HG03439 (cell line): Measurements from ENCODE around the gene GBA3.

Source experiments
- ATAC-seq: cut with Tn5 transposase; IDR thresholded peaks from one replicate; pipeline ENCODE4 v1.9.1; 2021; ENCODE audit warnings: mild to moderate bottlenecking, moderate library complexity; ENCODE audit not compliant: unreplicated experiment

GBA3 gene

DNA sequence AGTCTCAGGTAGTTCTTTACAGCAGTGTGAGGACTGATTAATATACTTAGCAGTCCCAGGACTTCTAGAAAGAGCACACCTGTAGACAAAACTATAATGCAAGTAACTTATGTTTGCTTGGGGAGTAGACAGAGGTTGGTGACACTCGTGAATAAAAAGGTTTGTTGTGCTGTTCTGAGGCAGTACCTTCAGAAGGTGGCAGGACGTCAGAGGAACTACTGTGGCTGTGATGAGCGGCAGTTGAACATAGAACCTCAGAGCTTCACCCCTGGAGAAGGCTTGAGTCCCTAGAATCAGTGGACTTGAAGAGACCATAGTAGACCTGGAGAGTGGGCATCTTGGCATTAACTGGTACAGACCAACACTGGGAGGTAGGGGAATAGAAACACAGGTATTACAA, 3.3 kb upstream of the GBA3 start:
- ATAC-seq = no peak

DNA sequence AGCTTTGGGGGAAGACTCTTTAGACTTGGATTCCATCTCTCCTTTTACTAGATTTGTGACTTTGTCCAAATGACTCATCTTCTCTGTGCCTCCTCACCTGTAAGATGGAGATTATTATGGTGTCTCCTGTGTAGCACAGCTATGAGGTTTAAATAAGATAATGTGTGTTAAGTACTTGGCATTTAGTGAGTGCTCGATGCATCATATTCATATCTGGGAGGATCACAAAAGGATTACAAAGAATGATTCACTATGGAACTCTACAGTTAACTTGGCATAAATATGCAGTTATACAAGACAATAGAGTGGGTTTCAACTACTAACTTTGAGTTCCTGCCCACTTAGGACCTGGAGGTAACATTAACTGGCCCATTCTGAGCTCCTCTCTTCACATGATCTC, 2.3 kb downstream of the GBA3 start:
- no peak for ATAC-seq

DNA sequence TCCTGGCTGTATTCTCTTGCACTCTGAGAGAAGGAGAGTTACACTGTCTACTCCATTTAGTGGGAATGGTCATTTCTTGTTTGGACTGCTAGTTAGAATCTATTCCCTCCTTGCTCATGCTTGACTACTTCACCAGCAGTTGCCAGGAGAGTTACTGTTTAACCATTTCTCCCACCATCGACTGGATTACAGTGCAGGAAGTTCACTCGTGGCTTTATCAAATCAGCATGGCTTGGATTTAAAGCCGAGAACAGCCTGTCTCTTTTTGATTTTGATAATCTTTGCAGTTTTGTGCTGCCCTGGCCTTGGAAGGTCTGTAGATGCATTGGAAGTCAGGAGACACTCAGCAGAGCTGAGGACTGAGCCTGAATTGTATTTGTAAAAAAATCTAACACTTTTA, 3.2 kb downstream of the GBA3 start:
- ATAC-seq = no peak

DNA sequence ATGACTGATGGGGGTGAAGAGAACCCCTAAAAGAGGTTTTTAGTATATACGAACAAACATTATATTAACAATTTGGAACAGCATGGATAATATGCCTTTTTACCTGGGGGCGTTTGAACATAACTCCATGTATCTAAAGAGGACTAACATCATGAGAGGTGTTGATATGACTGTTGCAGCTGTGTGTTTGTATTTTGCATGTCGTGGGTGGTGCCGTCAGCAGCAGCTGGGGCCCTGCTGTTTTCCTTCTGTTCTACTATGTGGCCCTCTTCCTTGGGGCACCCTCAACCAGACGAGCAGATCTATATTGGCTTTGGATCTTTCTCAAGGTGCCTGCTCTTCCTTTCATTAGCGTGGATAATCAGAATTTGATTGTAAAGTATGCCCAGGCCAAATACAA, 11.2 kb downstream of the GBA3 start:
- no peak for ATAC-seq

DNA sequence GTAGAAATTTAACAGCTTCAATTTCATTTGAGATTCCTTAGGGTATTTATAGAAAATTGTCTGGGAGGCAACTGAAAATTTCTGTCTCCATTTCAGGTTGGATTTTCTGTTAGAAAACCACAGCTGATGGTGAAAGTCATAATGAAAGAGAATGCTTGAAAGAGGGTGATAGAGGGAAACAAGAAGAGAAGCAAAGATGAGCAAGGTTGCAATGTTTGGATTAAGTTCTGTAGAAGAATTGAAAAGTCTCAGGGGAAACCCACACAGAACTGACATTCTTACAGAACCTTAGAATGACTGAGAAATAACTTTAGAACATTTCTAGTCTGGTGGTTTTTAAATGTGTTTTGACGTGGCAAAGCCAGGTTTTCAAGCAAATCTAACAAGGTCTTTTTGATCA, 14.7 kb downstream of the GBA3 start:
- ATAC-seq = no peak

DNA sequence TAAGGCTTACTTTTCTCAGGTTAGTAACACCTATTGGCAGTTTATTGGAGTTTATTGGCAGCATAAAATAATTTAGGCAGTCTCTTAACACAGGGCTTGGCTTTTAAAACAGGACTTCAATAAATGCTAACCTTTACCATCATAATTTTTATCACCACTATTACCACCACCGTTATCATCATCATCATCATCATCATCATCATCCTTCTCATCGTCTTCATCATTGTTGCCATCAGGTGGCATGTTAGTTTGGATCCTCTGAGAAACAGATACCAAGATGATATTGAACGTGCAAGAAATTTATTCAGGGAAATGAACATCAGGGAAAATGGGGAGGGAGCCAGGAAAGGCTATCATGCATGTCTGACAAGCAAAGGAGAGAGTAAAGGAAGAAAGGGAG, 16.2 kb downstream of the GBA3 start:
- ATAC-seq = no peak

DNA sequence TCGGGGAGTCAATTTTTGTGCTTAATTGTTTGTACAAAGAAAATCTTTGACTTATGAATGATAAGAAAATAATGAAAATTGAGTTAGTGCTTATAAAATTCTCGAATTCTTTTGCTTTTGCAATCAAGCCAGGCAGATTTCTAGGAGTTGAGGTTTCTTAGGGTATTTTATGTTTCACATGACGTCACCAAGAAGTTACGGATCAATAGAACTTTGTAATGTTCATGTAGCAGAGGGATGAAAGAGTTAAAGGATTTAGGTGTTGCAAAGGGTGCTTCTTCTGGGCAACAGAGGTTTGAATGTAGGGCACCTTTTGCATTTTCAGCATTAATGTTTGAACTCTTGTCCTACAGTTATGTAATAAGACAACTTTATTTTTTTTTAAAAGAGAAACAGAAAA, 19.4 kb downstream of the GBA3 start:
- ATAC-seq = no peak

DNA sequence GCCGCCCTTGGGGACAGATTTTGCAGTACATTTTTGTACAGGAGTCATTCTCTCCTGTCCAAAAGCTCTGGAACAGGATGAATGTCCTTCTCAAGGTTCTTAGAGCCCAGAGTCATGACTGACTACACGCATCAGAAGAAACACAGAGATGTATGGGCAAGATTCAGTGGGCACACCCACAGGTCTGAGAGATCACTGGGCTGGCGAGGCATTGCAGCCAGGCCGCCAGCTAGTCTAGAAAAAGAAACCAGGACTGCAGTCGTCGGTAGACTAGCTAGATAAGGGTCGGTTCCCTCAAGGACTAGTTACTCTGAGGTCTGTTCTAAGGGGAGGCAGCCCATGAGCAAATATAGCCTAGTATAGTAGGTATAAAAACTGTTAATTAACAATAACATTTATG, 19.8 kb downstream of the GBA3 start:
- no peak for ATAC-seq

DNA sequence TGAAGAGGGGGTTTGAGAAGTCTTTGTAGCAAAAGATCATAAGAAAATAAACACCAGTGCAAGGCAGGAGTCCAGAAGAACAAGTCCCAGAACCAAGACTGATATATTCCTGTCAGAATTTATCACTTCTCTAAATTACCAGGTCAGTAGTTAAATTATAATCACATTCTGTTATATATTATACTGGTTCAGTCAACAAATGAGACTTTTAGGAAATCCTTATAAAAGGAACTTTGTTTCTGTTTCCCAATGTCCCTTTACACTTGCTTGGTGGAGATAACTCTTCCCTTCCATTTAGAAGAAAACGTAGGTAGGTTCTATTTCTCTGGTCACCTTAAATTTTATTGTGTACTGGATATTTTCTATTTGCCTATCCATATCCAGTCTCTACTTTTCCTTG, 21.1 kb downstream of the GBA3 start:
- ATAC-seq = no peak

DNA sequence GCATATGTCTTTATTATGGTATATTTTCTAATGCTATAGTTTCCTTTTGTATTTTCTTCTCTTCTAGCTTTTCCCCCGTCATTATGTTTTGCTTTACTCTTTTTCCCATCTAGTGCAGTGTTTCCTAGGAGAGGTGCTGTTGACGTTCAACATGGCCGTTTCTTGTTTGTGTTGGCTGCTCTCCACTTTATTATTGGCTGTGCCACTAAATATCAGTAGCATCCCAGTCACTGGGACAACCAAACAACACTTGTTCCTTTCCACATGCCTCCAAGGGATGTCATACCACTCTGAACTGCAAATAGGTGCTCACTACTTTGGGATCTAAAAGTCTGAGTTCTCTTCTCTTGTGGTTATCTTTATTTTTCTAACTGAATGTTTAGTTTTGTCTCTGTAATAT, 26.5 kb downstream of the GBA3 start:
- ATAC-seq = no peak

DNA sequence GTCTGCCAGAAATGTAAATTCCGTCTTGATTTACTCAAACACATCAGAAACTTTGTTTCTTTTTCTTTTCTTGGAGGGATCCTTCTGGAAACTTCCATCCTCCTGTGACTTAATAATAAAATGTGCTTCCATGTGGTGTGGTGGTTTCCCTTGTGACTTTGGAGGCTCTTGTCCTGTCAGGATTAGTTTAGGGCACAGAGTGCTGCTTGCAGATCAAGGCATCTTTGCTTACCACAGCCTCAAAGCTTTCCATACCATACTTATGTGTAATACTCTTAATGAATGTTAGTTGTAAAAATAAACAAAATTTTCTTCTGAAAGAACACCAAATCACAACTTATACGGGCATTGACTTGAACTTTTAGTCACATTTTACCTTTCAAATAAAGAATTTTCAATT, 27.4 kb downstream of the GBA3 start:
- ATAC-seq = no peak

DNA sequence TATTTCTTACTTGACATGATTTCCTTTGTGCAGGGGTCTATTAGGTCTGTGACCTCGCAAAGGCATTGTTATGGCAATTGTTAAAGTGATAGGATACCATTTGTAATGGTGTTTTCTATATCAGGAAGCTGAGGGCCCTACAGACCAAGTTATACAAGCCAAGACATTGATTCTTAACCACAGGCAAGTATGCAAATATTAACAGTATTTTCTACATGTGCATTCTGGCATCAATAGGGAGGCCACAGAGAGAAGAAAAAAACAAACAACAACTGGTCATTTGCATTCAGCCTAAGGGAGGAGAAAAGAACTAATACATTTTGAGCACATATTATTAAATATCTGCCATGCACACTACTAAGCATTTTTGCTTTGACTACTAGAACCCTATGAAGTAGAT, 28.5 kb downstream of the GBA3 start:
- no peak for ATAC-seq

DNA sequence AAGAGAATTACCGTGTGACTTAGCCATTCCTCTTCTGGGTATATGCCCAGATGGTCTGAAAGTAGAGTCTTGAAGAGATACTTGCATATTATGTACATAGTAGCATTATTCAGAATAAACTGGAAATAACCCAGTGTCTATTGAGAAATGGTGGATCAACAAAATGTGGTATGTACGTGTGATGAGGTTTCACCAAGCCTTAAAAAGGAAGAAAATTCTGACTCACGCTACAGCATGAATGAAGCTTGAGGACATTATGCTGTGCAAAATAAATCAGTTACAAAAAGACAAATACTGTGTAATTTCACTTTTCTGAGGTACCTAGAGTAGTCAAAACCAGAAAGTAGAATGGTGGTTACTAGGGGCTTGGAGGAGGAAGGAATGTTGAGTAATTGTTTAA, 37.3 kb downstream of the GBA3 start:
- no peak for ATAC-seq

DNA sequence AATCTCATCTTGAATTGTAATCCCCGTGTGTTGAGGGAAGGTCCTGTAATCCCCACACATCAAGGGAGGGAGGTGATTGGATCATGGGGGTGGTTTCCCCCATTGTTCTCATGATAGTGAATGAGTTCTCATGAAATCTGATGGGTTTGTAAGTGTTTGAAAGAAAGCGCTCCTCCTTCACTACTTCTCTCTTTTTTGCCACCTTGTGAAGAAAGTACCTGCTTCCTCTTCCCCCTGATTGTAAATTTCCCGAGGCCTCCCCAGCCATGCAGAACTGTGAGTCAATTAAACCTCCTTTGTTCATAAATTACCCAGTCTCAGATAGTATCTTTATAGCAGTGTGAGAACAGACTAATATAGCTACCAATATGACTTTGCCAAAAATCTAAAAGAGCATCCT, 41.1 kb downstream of the GBA3 start:
- no peak for ATAC-seq

DNA sequence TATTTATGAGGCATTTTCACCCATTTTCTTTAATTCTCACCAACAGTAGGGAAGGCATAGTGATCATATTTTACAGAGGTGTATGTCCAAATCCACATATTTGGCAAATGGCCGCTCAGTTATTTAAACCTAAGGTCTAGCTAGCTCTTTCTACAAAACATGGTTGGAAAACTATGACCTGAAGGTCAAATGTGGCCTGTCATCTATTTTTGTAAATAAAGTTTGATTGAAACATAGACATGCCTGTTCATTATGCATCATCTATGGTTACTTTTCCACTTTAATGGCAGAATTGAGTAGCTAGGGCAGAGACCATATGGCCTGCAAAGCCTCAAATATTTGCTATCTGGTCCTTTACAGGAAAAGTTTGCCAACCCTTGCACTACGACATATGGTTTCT, 44.2 kb downstream of the GBA3 start:
- no peak for ATAC-seq

DNA sequence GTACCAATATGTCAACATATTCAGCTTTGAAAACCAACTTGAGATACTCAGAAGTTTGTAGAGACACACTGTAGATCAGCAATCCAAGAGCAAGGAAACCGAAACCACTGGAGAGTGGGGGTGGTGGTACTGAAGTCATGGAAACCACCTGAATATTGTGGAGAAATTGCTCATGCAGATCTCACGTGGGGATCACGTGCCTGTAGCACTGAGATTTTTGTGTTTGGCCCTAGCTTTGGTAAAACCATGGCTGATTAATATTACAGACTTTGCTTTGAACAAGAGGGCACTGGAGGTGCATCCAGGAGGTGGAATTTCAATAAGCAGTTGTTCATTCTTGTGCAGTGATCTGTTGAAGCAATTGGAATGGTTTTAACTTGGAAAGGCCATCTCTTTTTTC, 47.2 kb downstream of the GBA3 start:
- ATAC-seq = no peak

DNA sequence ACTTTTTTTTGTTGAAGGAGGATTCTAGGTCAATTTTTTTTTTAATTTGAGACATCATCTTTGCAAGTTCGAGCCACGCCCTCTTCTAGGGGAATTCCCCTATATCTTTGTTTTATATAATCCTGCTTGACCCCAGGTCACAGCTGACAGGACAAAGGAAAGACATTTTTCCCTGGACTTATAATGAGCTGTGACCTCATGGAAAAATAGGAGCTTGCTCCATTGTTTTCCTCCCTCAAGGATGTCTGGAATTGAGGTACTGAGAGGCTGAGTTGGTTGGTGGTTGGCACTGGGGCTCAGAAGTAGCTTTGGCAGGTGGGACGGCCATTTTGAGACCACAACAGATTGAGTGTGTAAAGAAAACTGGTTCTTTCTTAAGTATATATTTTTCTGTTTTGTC, 49.0 kb downstream of the GBA3 start:
- no peak for ATAC-seq

DNA sequence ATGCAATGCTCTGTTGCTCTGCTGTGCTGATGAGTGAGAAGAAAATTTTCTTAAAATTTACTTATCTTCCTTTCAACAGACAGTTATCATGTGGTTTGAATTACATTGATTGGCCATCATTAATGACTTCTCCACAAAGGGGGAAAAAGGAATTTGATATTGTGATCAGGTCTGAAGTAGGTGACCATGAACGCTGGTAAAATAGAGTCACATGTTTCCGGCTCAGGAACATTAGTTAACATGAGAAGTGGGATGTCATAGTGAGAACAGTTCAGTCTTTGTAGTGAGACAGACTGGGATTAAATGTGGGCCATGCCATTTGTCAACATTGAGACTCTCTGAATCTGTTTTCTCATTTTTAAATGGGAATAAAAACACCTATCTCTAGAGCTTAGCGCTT, 50.6 kb downstream of the GBA3 start:
- ATAC-seq = no peak

DNA sequence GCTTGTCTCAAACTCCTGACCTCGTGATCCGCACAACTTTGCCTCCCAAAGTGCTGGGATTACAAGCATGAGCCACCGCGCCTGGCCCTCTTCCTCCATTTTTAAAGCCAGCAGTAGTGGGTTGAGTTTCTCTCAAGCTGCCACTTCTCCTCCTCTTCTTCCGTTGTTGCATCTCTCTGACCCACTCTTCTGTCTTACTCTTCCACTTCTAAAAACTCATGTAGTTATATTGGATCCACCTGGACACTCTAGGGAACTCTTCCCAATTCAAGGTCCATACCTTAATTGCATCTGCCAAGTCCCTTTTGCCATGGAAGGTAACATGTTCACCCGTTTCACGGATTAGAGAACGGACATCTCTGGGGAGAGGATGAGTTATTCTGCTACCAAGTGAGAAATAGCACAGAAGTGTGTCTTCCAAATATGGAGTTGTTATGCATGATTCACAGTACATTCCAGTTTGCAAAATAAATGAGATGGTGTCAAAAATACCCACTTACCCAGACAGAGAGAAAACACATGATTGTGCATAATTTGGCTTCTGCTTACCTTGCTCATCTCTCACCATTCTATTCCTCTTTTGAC, 51.8 kb downstream of the GBA3 start:
- no peak for ATAC-seq

DNA sequence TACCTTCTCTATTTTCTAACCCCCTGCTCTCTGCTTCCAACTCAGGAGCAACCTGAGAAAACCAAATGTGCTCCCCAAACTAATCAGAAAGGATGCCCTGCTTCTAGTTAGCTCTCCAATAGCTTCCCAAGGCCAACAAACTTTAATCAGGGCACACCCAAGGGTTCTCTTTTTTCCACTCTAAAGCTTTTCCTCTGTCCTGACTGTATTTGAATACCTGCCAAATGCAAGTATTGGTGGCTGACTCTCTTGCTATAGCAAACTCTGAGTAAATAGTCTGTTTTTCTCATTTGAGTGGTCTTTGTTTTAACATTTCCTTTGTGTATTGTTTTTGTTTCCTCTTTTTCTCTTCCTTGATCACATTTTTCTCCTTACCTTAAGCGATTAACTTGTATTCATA, 52.5 kb downstream of the GBA3 start:
- no peak for ATAC-seq

DNA sequence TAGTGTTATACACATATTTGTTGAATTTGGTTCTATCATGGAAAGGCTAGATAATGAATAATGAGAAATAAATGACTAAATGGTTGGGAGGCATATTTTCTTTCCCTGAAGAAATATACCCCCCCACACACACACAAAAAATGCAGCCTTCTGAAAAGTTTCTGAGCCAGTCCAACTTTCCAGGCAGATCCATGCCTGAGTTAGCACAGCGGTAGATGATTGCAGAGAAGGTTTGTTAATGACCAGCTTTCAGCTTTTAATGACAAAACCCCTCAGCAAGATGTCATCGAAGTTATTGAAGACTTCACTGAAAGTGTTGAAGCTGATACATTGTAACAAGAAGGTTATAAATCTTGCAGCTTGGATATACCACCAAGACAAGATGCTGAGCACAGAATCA, 61.4 kb downstream of the GBA3 start:
- no peak for ATAC-seq

DNA sequence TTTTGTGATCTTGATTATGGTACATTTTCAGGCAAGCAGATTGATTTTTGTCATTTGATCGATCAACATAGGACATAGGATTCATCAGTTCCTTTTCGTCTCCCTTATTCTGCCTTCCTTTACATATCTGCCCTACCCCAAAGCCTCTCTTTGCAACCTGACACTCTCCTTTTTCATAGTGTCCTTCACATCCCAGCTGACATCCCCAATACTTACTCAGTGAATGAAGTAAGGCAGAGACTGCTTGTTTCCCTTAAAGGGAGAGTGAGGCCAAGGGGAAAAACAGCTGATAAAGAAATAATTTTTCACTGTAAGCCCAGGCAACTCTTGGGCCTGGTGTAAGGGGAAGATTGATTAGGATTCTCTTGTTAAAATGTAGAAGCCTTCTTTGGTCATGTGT, 69.8 kb downstream of the GBA3 start:
- no peak for ATAC-seq

DNA sequence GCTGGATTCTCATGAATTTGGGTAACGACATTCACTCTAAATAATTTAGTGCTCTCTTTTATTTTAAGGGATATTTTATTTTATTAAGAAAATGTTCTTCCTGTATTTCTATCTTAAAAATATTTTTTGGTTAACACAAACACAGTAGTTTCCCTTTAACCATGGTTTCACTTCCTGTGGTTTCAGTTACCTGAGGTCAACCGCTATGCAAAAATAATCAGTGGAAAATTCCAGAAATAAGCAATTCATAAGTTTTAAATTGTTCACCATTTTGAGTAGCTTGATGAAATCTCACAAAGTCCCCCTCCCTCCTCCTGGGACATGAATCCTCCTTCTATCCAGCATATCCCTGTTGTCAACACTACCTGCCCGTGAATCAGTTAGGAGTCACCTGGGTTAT, 71.4 kb downstream of the GBA3 start:
- ATAC-seq = no peak

DNA sequence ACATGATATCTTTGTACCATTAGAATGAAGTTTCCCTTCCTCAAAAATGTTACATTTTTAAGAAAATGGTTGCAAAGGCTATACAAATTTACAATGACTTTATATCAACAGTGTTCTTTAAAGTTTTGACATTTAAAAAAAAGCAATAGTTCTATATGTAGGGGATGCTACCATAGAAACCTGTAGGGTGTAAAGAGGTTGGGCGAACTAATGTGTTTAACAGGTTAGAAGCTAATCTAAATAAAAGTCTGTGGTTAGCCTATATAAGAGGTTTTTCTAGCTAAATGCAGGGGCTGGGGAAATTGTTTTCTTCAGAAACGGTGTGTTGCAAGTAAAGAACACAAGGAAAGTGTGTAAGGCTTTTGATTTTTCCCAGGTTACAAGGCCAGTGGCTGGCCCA, 73.3 kb downstream of the GBA3 start:
- no peak for ATAC-seq
